Left renal cortex interstitium (tissue), 4 donors: ENCODE results near the gene CEMIP. TPM values are rescaled to one million over a fixed set of nuclear protein-coding genes. Genes with fewer than 3 reads are reported as not detected.

Source experiments
- DNase-seq, 4 donors: peaks; one replicate each; pipeline ENCODE4 v3.0.0-alpha.2; 2013; ENCODE audit warnings: low read depth in 4 of 4, low spot score in 2 of 4, missing footprints in 1 of 4
- polyA plus RNA-seq, 4 donors: library from polyadenylated mRNA; unstranded; fragments of 120-200 nt; gene quantifications; one replicate each; pipeline ENCODE4 v1.2.1, GENCODE V29; 2013; ENCODE audit not compliant: insufficient read length in 4 of 4

CEMIP gene
- polyA plus RNA-seq, 4 donors = 2.0 to 6.2 (median 4.1) TPM

GRCh38 chr15:80967991-80968510 lies 188.9 kb downstream of the CEMIP start:
- DNase-seq = no peak

GRCh38 chr15:80969316-80969715 lies 190.1 kb downstream of the CEMIP start:
- no peak for DNase-seq

GRCh38 chr15:80970018-80970657 lies 191.0 kb downstream of the CEMIP start:
- DNase-seq = peak in 1 of 4 donors; percentile 47

- DNase-seq = no peak
Measured at GRCh38 chr15:80970658-80971057, 191.5 kb downstream of the CEMIP start.

GRCh38 chr15:80971143-80971542 lies 192.0 kb downstream of the CEMIP start:
- no peak for DNase-seq

- no peak for DNase-seq
Measured at GRCh38 chr15:80972276-80972675, 193.1 kb downstream of the CEMIP start.

GRCh38 chr15:80974914-80975313 lies 195.7 kb downstream of the CEMIP start:
- DNase-seq = no peak

GRCh38 chr15:80976851-80977250 lies 197.7 kb downstream of the CEMIP start:
- DNase-seq = no peak

- DNase-seq = no peak
Measured at GRCh38 chr15:80977627-80978036, 198.5 kb downstream of the CEMIP start.

- no peak for DNase-seq
Measured at GRCh38 chr15:80978685-80979329, 199.6 kb downstream of the CEMIP start.

- DNase-seq = no peak
Measured at GRCh38 chr15:80979538-80980200, 200.5 kb downstream of the CEMIP start.

GRCh38 chr15:80982205-80982604 lies 203.0 kb downstream of the CEMIP start:
- DNase-seq = no peak

- no peak for DNase-seq
Measured at GRCh38 chr15:80982839-80983238, 203.7 kb downstream of the CEMIP start.

GRCh38 chr15:80984856-80985255 lies 205.7 kb downstream of the CEMIP start:
- DNase-seq = no peak

- no peak for DNase-seq
Measured at GRCh38 chr15:80985981-80986380, 206.8 kb downstream of the CEMIP start.

GRCh38 chr15:80986487-80986886 lies 207.3 kb downstream of the CEMIP start:
- no peak for DNase-seq

- no peak for DNase-seq
Measured at GRCh38 chr15:80988148-80988796, 209.1 kb downstream of the CEMIP start.

GRCh38 chr15:80989081-80989517 lies 209.9 kb downstream of the CEMIP start:
- no peak for DNase-seq

GRCh38 chr15:80989518-80990478 lies 210.6 kb downstream of the CEMIP start, which contains the start of gene MESD:
TSS of gene MESD (minus strand) at chr15:80989819. CDS start at chr15:80989791, 28 bp downstream.
- peak; percentile 79 to 94 (median 92) for DNase-seq

GRCh38 chr15:80990955-80991354 lies 211.8 kb downstream of the CEMIP start:
- no peak for DNase-seq
